NCI-H2196 (cell line): ENCODE data around the gene MUC16.
"Not testable (repeated sequence)": the region's sequence is repeated elsewhere in the genome, so short reads cannot be mapped to it uniquely, and the experiment has no call there.

Experiments used
- DNase-seq: peaks from one replicate; lab custom pipeline; 2025; ENCODE audit not compliant: unreplicated experiment; lab: John Stamatoyannopoulos, UW

MUC16 gene

GRCh38 chr19:9009935-9010651 is at the start of gene MUC16:
Gene MUC16 (minus strand): TSS chr19:9010409.
- DNase-seq, result no peak

GRCh38 chr19:9058905-9059667 is 48.9 kb upstream of the MUC16 start:
- DNase-seq, result no peak

- DNase-seq, result no peak
Measured at GRCh38 chr19:9057505-9058258, 47.5 kb upstream of the MUC16 start.

- not testable (repeated sequence) for DNase-seq
Measured at GRCh38 chr19:9056131-9056530, 45.9 kb upstream of the MUC16 start.

GRCh38 chr19:9054765-9055164 is 44.6 kb upstream of the MUC16 start:
- DNase-seq, result no peak

GRCh38 chr19:9054207-9054606 is 44.0 kb upstream of the MUC16 start:
- DNase-seq, result no peak

GRCh38 chr19:9053674-9054073 is 43.5 kb upstream of the MUC16 start:
- not testable (repeated sequence) for DNase-seq

- DNase-seq, result no peak
Measured at GRCh38 chr19:9052894-9053293, 42.7 kb upstream of the MUC16 start.

- DNase-seq, result no peak
Measured at GRCh38 chr19:9046694-9047093, 36.5 kb upstream of the MUC16 start.

- DNase-seq, result no peak
Measured at GRCh38 chr19:9044449-9044848, 34.2 kb upstream of the MUC16 start.

GRCh38 chr19:9043524-9043923 is 33.3 kb upstream of the MUC16 start:
- DNase-seq, result no peak

GRCh38 chr19:9041023-9041422 is 30.8 kb upstream of the MUC16 start:
- DNase-seq, result no peak

GRCh38 chr19:9040131-9040530 is 29.9 kb upstream of the MUC16 start:
- no peak for DNase-seq

- DNase-seq, result no peak
Measured at GRCh38 chr19:9039728-9040127, 29.5 kb upstream of the MUC16 start.

- no peak for DNase-seq
Measured at GRCh38 chr19:9037400-9038062, 27.3 kb upstream of the MUC16 start.

- DNase-seq, result peak; percentile 94
Measured at GRCh38 chr19:9032136-9032631, 22.0 kb upstream of the MUC16 start.

- DNase-seq, result no peak
Measured at GRCh38 chr19:9018163-9018875, 8.1 kb upstream of the MUC16 start.

- no peak for DNase-seq
Measured at GRCh38 chr19:9014803-9015202, 4.6 kb upstream of the MUC16 start.

- no peak for DNase-seq
Measured at GRCh38 chr19:9013988-9014387, 3.8 kb upstream of the MUC16 start.

GRCh38 chr19:9011875-9012274 is 1.7 kb upstream of the MUC16 start:
- no peak for DNase-seq
